Fibroblast of lung (primary cell): Measurements from ENCODE around the gene ANXA9.

Experiments
- EZH2 ChIP-seq: IDR thresholded peaks from 2 replicates; pipeline ENCODE4 v1.5.1; 2012; ENCODE audit warnings: low read length, control low read depth, mild to moderate bottlenecking; ENCODE audit errors: missing control alignments
- TF ChIP-seq, protein P1 (sequence below), 2 donors: IDR thresholded peaks in 1 of 2; conservative IDR thresholded peaks in 1 of 2; 1 replicate in 1 of 2; 2 replicates in 1 of 2; pipeline ENCODE4 v1.5.1; 2011 to 2012; ENCODE audit warnings: low read length in 2 of 2, control low read depth in 1 of 2, inconsistent platforms in 1 of 2, low read depth in 1 of 2, mild to moderate bottlenecking in 1 of 2

DNA sequence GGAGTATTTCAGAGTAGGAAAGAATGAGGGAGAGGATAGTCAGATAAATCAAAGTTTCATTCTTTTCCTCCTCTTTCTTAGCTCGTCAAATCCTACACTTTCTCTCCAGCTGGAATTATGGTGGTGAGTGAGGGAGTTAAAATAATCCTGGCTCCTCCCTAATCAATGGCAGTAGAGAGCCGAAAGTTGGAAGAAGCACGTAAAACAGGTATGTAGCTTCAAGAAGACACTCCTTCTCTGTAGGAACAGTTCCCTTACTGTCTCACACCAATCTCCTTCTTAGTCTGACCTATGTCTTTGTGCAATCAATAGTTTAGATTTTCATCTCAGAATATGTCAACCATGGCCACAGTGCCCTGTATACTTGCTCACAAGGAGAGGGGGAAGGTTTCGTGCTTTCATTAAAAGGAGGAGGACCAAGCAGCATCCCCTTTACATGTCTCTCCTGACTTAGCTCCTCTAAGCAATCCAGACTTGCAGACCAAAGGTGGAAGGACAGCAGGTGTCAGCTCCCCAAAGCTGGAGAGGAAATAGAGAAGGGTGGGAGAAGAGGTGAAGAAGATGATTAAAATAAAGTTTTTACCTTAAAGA, 23.7 kb downstream of the ANXA9 start:
- TF ChIP-seq, protein P1, sequence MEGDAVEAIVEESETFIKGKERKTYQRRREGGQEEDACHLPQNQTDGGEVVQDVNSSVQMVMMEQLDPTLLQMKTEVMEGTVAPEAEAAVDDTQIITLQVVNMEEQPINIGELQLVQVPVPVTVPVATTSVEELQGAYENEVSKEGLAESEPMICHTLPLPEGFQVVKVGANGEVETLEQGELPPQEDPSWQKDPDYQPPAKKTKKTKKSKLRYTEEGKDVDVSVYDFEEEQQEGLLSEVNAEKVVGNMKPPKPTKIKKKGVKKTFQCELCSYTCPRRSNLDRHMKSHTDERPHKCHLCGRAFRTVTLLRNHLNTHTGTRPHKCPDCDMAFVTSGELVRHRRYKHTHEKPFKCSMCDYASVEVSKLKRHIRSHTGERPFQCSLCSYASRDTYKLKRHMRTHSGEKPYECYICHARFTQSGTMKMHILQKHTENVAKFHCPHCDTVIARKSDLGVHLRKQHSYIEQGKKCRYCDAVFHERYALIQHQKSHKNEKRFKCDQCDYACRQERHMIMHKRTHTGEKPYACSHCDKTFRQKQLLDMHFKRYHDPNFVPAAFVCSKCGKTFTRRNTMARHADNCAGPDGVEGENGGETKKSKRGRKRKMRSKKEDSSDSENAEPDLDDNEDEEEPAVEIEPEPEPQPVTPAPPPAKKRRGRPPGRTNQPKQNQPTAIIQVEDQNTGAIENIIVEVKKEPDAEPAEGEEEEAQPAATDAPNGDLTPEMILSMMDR (conservative IDR thresholded peaks at IDR 0.05 in 1 of 2, IDR thresholded peaks at IDR 0.05 in 1 of 2; ENCODE audit: low read depth in 1 of 2, low read length in 2 of 2) = no peak
- no peak for TF ChIP-seq EZH2
